HG02610 (cell line): ENCODE measurements around the gene KLK12.

Experiments
- ATAC-seq: cut with Tn5 transposase; IDR thresholded peaks from one replicate; pipeline ENCODE4 v1.9.1; 2021; ENCODE audit warnings: mild to moderate bottlenecking, moderate library complexity; ENCODE audit not compliant: unreplicated experiment

The KLK12 gene, protein sequence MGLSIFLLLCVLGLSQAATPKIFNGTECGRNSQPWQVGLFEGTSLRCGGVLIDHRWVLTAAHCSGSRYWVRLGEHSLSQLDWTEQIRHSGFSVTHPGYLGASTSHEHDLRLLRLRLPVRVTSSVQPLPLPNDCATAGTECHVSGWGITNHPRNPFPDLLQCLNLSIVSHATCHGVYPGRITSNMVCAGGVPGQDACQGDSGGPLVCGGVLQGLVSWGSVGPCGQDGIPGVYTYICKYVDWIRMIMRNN

DNA sequence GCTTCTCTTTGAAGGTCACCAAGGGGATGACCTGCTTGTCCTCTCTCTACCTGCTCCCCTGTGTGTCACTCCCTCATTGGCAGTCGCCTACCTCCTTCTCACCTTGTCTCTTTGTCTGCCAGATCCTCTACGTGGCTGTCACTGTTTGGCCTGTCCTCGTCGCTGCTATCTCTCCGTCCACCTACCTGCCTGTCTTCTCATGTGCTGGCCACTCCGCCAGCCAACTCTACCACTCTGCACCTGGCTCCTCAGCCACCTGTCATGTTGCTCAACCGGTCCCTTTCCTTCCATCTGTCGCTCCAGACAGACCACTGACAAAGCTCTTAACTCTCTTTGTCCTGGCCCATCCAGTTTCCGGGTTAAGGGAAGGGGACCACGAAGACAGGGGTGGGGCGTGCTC lies at the start of gene KLK12:
TSS of gene KLK12 (minus strand) at position 299 of the 400 bp plus-strand sequence. CDS start 381 bp downstream, outside the sequence.
- ATAC-seq: no peak

DNA sequence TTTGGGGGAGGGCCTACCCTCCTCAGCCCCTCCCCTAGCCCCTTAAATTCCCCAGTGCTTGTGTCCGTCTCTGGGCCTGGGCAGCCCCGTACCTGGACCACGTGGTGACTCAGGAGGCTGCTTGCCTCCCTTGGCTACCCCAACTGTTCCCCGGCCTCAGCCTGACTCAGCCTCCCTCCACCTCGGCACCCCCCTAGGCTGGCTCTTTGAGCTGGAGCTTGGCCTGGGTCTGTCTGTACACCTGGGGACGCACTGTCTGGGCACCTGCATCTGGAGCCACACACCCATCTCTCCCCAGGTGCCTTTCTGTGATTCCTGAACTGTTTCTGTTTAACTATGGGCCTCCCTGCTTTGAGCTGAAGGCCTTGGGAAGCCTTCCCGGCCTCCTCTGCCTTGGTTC lies 49.7 kb upstream of the KLK12 start:
- no peak for ATAC-seq

DNA sequence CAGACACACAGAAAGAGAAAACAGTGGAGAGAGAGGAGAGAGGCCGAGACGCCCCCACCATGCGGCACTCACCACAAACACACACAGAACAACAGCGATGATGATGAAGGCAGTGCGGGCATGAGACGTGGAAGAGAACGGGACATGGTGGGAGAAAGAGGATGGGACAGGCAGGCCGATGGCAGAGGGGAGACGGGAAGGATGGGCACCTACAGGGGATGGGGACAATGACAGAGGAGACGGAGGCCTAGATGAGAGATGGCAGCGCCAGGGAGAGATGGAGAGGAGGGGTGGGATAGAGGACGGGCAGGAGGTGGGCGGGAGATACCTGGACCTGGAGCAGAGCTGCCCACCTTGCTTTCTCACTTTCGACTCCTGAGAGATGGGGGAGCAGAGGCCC lies 49.0 kb upstream of the KLK12 start:
- ATAC-seq: no peak

DNA sequence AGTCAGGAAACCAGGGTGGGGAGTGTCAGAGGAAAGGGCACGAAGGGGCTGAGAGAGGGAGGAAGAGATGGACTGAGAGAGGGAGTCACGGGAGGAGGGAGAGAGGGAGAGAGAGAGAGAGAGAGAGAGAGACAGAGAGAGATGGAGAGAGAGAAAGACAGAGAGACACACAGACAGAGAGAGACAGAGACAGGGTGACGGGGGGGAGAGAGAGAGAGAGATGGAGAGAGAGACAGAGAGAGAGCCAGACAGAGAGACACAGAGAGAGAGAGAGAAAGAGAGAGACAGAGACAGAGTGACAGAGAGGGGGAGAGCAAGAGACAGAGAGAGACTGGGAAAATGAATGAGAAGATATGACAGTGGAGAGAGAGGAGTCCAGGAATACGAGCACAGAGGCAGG lies 48.4 kb upstream of the KLK12 start:
- no peak for ATAC-seq

DNA sequence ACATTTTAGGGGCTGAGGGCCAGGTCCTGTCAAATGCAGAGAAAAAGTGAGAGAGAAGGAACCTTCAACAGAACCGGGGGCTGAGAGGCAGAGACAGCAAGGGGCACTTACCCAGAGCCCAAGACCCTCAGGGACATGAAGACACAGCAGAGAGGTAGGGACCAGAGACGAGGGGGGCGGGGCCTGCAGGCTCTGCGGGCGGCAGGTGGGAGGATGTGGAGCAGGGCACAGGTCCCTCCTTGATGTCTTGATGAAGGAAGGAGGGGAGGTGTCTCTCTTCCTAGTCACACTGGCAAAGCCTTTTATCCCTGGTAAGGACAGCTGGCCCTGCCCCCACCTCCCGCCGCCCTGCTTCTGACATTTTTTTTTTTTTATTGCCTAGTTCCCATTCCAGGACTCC lies 47.8 kb upstream of the KLK12 start, which contains the start of gene KLK14:
TSS of gene KLK14 (minus strand) at position 277 of the 400 bp plus-strand sequence. CDS start at position 4, 273 bp downstream.
- ATAC-seq: no peak

DNA sequence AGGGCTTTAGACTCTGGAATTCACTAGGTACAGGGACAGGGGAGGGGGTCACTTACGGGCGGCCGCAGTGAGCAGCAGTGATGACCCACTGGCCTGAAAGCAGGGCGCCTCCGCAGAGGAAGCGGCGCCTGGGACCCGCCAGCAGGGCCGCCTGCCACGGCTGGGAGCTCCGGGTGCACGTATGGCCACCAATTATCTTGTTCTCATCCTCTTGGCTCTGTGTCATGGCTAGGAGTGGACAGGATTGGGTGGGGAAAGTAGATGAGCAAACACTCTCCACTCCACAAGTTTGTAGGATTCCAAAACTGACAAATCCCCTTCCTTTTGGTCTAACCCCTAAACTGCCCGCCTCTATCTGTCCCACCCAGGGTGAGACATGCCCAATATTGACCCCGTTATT lies 46.7 kb upstream of the KLK12 start:
- no peak for ATAC-seq

DNA sequence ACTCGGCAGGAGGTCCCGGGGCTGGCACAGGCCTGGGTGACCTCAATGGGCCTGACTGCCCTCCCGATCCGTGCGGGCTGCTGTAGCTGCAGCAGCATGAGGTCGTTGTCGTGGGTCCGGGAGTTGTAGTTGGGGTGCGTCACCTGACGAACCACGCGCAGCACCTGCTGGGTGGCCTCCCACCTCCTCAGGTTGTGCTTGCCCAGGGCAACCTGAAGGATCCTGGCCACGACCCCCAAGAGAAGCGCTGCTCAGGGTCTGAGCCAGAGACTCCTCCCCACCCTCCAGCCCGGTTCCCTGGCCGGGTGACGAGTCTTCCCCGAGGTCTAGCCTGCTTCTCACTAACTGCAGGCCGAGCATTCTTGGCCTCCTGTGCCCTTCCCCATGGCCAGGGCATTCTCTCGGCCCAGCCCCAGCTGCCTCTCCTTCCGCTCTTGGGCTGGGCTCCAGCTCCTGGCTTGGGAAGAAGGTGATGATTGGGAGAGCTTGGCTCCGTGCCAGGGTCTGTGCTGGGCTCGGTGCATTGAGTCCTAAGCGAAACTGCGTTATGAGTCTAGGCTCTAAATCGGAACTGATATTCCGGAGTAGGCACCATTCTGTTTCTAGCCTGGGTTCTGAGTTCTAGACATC lies 44.8 kb upstream of the KLK12 start:
- ATAC-seq: no peak

DNA sequence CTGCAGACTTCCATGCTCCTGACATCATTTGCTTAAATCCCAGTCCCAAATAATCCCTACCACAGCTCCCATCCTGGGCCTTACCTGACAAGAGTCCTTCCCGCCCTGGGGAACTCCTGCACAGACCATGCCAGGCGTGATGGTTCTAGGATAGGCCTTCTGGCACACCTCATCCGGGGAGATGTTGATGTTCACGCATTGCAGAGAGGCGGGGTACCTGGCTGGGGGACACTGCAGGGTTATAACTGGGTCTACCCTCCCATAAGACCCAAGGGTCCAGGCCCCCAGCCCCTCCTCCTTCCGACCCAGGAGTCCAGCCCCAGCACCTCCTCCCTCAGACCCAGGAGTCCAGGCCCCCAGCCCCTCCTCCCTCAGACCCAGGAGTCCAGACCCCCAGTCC lies 43.9 kb upstream of the KLK12 start:
- ATAC-seq: no peak

DNA sequence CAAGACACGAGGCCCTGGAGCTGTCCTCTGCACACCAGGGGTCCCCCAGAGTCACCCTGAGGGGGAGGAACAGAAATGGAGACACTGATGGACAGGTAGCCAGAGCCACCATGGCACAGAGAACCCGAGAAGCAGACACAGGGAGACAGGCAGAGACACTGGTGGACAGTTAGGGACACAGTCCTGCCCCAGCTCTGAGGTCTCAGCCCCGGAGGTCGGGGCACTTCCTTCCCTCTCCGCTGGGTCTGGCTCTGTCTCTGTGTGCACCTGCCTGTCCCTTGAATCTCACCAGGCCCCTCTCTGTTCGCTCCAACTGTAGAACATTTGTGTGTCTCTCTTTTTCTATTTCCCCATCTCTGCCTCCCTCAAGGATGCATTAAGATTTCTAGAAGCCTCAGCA lies 43.3 kb upstream of the KLK12 start:
- no peak for ATAC-seq

DNA sequence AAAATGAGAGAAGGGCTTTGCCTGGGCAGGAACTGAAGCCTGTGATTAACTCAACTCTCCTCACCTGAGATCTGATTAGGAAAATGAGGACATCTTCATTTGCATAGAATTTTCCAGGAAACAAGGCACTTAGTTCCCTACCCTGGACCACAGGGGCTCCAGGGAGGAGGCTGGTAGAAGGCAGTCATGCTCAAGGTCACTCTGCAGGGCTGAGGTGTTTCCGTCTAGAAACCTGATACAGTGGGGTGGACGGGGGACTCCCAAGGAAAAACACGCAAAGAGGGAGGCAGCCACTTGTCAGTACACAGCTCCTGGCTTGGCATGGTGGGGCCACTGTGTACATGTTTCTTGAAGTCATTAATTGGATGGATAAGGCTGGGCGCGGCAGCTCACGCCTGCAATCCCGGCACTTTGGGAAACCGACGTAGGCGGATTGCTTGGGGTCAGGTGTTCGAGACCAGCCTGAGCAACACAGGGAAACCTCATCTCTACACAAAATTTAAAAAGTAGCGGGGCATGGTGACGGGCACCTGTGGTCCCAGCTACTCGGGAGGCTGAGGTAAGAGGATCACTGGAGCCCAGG lies 41.9 kb upstream of the KLK12 start:
- no peak for ATAC-seq

DNA sequence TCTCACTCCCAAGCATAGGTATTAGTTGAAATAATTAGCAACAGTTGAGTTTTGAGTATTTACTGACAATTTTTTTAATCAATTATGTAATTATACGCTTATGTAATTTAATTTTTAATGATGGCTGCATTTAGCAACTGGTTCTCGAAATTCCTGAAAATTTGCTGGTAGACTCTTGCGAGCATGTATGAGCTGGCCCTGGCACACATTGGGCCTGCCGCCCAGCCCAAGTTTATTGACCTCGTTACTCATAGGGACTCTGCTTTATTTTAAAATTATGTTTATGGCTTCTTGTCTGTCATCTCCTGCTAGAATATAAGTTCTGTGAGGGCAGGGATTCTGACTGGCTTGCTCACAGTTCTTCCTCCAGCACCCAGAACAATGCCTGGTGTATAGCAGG lies 41.2 kb upstream of the KLK12 start:
- ATAC-seq: no peak

DNA sequence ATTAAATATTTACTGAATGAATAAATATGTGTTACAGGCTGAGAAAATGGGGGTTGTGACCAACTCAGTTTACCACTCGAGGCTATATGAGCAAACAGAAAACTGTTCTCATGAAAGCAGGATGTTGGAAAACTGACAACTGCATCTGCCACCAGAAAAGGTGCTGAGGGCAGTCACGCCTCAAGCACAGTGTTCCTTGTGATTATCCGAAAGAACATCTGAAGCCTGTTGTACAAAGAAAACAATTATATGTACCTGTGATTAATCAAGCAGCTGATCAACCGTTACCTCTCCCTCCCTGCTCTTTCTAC lies 36.2 kb upstream of the KLK12 start:
- no peak for ATAC-seq

DNA sequence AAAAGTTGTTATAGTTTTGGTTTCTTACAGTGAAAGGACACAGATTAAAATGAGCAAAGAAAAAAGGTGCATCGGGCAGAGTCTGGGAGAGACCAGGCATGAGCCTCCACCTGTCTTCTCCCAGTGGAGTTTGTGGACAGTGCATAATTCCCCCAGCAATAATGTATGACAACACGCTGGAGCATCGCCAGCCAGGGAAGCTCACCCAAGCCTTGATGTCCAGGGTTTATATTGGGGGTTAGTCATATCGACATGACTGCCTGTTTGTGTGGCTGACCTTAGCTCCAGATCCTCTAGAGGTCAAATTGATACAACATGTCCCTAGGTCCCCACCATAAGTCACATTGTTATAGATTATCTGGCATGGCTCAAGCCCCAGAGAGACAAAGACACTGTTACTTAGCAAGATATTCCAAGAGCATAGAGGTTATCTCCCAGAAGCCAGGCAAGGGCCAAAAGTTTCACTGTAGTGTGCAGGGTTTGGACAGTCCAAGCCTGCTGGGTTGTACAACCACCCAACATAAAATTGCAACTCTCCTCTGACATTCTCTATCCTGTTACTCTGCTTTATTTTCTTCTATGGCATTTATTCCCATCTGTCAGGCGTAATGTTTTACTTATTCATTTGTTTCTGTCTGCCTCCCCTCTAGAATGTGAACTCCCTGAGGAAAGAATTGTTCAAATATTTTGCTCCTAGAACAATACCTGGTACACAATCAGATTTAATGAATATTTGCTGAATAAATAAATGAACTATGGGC lies 35.7 kb upstream of the KLK12 start:
- no peak for ATAC-seq

DNA sequence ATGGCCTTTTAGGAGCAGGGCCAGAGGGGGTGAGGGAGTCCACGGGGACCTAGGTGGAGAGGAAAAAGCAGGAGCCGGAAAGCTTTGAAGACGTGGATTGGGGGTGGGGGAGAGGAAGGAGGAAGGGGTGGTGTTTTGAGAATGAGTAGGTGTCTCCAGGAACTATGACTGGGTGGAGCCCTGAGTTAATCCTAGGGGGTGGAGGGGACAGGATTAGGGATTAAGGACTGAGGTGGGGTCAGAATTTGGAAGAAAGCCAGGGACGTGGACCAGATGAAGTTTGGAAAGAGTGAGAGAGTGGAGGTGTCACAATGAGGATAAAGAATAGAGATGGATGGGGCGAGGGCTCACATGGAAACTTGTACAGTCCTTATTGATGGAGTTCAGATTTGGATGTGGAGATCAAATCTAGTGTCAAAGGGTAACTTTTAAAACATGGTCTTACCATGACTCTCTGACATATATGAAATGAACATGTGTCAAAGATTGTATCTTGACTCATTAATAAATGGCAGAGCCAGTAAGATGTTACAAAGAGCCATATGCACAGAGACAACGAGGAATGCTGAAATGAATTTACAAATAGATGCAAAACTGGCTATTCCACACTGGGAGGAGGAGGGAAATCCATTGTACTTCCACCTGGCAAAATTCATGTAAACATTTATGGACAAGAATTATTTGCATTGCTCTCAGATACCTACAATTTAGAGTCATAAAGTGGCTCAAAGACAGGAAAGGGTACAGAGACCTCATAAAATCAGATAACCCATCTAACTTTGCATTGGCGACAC lies 31.8 kb upstream of the KLK12 start:
- ATAC-seq: no peak

DNA sequence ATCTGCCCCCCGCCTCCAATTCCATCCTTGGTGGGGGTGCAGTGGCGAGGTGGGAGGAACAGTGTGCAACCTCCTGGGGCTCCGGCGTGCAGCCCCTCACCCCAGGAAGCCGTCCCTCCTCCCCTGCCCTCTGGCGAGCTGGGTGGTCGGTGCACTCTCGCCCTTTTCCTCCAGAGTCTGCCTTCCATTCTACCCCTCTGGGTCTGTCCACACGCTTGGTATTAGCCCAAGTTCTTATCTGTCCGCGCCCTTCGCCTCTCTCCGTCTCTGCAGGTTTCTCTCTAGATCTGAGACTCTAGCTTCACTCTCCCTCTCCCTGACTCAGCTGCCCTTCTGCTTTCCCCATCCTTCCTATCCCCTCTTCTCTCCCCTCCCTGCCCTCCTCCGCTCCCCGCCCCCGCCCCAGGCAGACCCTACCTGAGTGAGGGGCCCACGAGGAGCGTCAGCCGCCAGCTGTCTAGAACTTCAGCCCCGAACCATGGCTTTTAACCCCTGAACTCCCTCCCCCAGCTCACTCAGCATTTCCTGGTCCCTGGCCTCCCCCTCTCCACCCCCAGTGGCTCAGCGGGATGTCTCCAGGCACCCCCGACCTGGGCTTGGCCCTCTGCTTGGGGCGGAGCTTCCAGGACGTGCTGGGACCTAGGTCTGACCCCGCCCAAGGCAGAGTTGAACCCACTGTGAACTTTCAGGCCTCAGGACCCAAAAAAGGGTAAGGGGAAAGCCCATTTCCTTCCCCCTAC lies 30.6 kb upstream of the KLK12 start:
- ATAC-seq: no peak

DNA sequence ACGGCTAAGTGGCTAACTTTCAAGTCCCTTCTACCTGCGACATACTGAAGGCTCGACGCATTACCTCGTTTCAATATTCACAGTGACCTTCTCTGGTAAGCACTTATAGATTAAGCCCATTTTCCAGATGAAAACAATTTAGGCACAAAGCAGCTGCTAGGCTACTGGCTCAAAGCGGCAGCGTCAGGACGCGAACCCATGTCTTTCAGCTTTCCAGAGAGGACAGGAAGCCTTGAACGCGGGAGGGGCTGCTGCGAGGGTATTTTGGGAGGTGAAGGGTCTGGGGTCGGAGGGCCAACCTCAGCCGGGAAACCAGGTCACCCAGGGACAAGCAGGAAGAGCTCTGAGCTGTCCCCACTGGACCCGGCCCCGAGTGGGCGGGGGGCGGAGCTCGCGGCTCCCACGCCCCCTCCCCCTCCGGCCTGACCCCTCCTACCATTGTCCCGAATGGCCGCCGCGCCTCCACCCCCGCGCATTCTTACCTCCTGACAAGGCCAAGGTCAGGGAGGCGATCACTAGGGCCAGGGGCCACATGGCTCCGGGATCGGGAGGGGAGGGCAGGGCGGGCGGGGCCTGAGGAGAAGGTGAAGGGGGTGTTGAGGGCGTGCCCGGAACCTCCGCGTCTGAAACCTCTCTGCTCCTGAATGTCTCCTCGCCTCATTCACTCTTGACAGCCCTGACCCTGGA lies 29.9 kb upstream of the KLK12 start, which contains the start of gene KLK13:
TSS of gene KLK13 (minus strand) at position 559 of the 687 bp plus-strand sequence. CDS start at position 534, 25 bp downstream.
- no peak for ATAC-seq

DNA sequence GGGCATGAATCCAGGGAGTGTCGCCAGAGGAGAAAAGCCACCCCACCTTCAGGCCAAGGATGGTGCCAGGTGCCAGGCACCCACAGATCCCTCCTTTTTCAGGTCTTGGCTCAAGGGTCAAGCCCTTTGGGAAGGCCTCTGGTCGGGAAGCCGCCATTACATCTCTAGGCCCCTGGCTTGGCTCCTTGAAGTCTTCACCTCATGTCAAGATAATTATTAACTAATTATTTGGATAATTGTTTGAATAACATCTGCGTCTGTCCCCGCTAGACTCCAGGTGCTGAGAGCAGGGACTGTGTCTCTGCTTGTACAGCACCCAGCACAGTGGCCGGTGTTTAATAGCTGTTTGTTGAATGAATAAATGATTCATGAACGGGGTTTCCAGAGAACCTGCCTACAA lies 28.9 kb upstream of the KLK12 start:
- no peak for ATAC-seq

DNA sequence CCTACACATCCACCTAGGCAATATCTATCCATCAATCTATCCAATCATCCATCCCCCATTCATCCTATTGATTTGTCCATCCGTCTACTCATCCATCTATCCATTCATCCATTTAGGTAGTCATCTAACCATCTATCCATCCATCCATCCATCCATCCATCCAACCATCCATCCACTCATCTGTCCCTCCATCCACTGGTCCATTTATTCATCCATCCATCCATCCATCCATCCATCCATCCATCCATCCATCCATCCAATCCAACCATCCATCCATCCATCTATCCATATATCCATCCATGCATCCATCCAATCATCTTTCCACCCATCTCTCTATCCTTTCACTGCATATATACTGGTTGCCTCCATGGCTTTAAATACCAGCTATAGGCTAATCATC lies 26.2 kb upstream of the KLK12 start:
- no peak for ATAC-seq

DNA sequence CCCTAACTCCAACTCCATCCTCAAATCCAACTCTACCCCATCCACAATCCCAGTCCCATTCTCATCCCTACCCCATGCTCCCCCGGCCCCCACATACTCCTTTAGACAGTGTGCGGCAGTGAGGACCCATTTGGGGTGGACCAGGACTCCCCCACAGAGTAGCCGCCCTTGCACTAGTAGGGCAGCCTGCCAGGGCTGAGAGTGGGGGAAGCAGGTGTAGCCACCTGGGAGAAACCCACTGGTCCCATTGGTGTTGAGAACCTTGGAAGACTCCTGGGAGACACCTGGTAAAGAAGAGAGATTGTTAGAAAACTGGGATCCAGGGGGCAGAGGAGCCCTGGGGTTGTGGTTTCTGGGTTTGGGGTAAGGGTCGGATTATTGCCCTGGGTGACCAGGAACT lies 25.5 kb upstream of the KLK12 start:
- ATAC-seq: no peak

DNA sequence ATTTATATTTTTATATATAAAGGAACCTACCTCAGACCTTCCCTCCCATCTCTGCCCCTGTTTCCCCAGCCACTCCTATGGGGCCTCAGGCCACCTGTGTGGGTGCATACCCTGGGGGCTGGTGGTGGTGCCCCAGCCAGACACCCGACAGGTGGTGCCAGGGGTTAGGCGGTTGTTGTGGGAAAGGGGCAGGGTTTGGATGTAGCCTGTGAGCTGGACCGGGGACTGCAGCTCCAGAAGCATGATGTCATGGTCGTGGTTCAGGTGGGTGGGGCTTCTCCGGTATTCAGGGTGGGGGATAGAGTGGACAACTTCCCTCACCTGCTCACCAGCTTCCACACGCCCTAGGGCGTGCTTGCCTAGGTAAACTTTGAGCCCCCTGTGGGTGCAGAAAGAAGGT lies 24.9 kb upstream of the KLK12 start:
- no peak for ATAC-seq
